Neural cell (in vitro differentiated cells): ENCODE data around the gene B4GALT1. TPM values are rescaled to one million over a fixed set of nuclear protein-coding genes. Genes with fewer than 3 reads are reported as not detected.

Source experiments
- H2AFZ ChIP-seq: fragments of 200-600, 300-800 bp; sonication (generic), shearing (Covaris generic); 2 replicates; pipeline ENCODE4 v1.6.0; 2014; ENCODE audit warnings: low read depth, mild to moderate bottlenecking, antibody characterized with exemption, low read length, moderate library complexity
- H3F3A ChIP-seq: fragments of 200-600 bp; shearing (Covaris generic); 2 replicates; pipeline ENCODE4 v1.6.1; 2016; ENCODE audit warnings: mild to moderate bottlenecking, moderate library complexity, mixed read lengths, antibody characterized with exemption, low read length; ENCODE audit not compliant: insufficient read depth, poor library complexity, severe bottlenecking
- H3K27ac ChIP-seq: fragments of 200-600, 300-800 bp; sonication (generic), shearing (Covaris generic); 2 replicates; pipeline ENCODE4 v1.5.1; 2014; ENCODE audit warnings: mild to moderate bottlenecking, low read length, moderate library complexity
- H3K27me3 ChIP-seq: fragments of 300-800, 200-600 bp; sonication (generic), shearing (Covaris generic); 2 replicates; pipeline ENCODE4 v1.6.0; 2014; ENCODE audit warnings: mild to moderate bottlenecking, low read depth, low read length, moderate library complexity; ENCODE audit not compliant: insufficient read depth
- H3K36me3 ChIP-seq: fragments of 300-800, 200-600 bp; sonication (generic), shearing (Covaris generic); 2 replicates; pipeline ENCODE4 v1.5.1; 2014; ENCODE audit warnings: mild to moderate bottlenecking, antibody characterized with exemption, low read length, moderate library complexity; ENCODE audit not compliant: insufficient read depth
- H3K4me2 ChIP-seq: fragments of 300-800, 200-600 bp; sonication (generic), shearing (Covaris generic); 2 replicates; pipeline ENCODE4 v1.6.0; 2014; ENCODE audit warnings: mild to moderate bottlenecking, low read length
- H3K4me3 ChIP-seq: fragments of 300-800, 200-600 bp; sonication (generic), shearing (Covaris generic); 2 replicates; pipeline ENCODE4 v1.5.1; 2014; ENCODE audit warnings: mild to moderate bottlenecking, low read length, moderate library complexity
- H3K79me2 ChIP-seq: fragments of 200-600 bp; shearing (Covaris generic); replicated peaks from 2 replicates; pipeline ENCODE4 v1.6.0; 2014; ENCODE audit warnings: mild to moderate bottlenecking, low read length, moderate library complexity; ENCODE audit not compliant: insufficient read depth
- H3K9ac ChIP-seq: fragments of 300-800, 200-600 bp; sonication (generic), shearing (Covaris generic); 2 replicates; pipeline ENCODE4 v1.6.1; 2016; ENCODE audit warnings: mild to moderate bottlenecking, low read length, mixed read lengths
- H3K9me2 ChIP-seq: fragments of 200-600 bp; shearing (Covaris generic); 2 replicates; pipeline ENCODE4 v1.6.1; 2016; ENCODE audit warnings: mild to moderate bottlenecking, low read length, mixed read lengths; ENCODE audit not compliant: insufficient read depth
- H3K9me3 ChIP-seq: fragments of 200-600, 300-800 bp; sonication (generic), shearing (Covaris generic); 2 replicates; pipeline ENCODE4 v1.6.1; 2016; ENCODE audit warnings: mild to moderate bottlenecking, mixed run types, low read length, moderate library complexity, mixed read lengths
- H4K20me1 ChIP-seq: fragments of 200-600 bp; shearing (Covaris generic); 2 replicates; pipeline ENCODE4 v1.6.1; 2016; ENCODE audit warnings: mild to moderate bottlenecking, mixed run types; ENCODE audit not compliant: insufficient read depth
- CTCF ChIP-seq: fragments of 450-650 bp; IDR thresholded peaks from 2 replicates; pipeline ENCODE4 v1.5.1; 2014; ENCODE audit warnings: antibody characterized with exemption, mild to moderate bottlenecking, moderate library complexity; ENCODE audit not compliant: poor library complexity, severe bottlenecking
- EP300 ChIP-seq: fragments of 450-650 bp; conservative IDR thresholded peaks from 2 replicates; pipeline ENCODE4 v1.6.1; 2014; ENCODE audit warnings: antibody characterized with exemption, mild to moderate bottlenecking, moderate library complexity; ENCODE audit not compliant: poor library complexity, severe bottlenecking
- EZH2 ChIP-seq: fragments of 200-600, 300-800 bp; shearing (Covaris generic), sonication (generic); IDR thresholded peaks from 2 replicates; pipeline ENCODE4 v1.6.1; 2014; ENCODE audit warnings: antibody characterized with exemption, low read length, borderline replicate concordance, mild to moderate bottlenecking; ENCODE audit not compliant: insufficient read depth, poor library complexity, severe bottlenecking
- MXI1 ChIP-seq: fragments of 450-650 bp; conservative IDR thresholded peaks from 2 replicates; pipeline ENCODE4 v1.6.1; 2014; ENCODE audit warnings: antibody characterized with exemption, mild to moderate bottlenecking; ENCODE audit not compliant: poor library complexity, severe bottlenecking
- POLR2AphosphoS5 ChIP-seq: IDR thresholded peaks from 2 replicates; pipeline ENCODE4 v1.6.1; 2012
- RAD21 ChIP-seq: fragments of 450-650 bp; conservative IDR thresholded peaks from 2 replicates; pipeline ENCODE4 v1.6.1; 2014; ENCODE audit warnings: antibody characterized with exemption, mild to moderate bottlenecking, moderate library complexity
- REST ChIP-seq: IDR thresholded peaks from 2 replicates; pipeline ENCODE4 v1.6.1; 2012; ENCODE audit warnings: borderline replicate concordance
- SMC3 ChIP-seq: fragments of 450-650 bp; conservative IDR thresholded peaks from 2 replicates; pipeline ENCODE4 v1.6.1; 2014; ENCODE audit warnings: antibody characterized with exemption, mild to moderate bottlenecking, moderate library complexity; ENCODE audit not compliant: poor library complexity
- TAF1 ChIP-seq: IDR thresholded peaks from 2 replicates; pipeline ENCODE4 v1.6.1; 2012; ENCODE audit warnings: low read depth
- polyA plus RNA-seq: library from polyadenylated mRNA; depleted of rRNA; stranded (reverse); fragments of >200 nt; gene quantifications from 2 replicates; pipeline ENCODE4 v1.2.3, GENCODE V29; 2014

The B4GALT1 gene
- polyA plus RNA-seq, 1 donor from 2014 or later: 0.41 TPM

GRCh38 chr9:33196736-33197135 is 29.6 kb upstream of the B4GALT1 start:
- no peaks in the 10 kb centered on the region for H3F3A ChIP-seq
- no peaks in the 10 kb centered on the region for H4K20me1 ChIP-seq
- no peak overlapping the region for H2AFZ ChIP-seq
- H3K27me3 ChIP-seq: no peaks in the 10 kb centered on the region
- H3K79me2 ChIP-seq: no peaks in the 10 kb centered on the region
- H3K36me3 ChIP-seq: no peaks in the 10 kb centered on the region
- TF ChIP-seq SMC3: no peak
- TF ChIP-seq MXI1: no peak
- TF ChIP-seq TAF1: no peak
- TF ChIP-seq RAD21: no peak
- no peak for TF ChIP-seq CTCF
- no peak for TF ChIP-seq POLR2AphosphoS5
- no peak for TF ChIP-seq REST
- no peak for TF ChIP-seq EP300
- no peak for TF ChIP-seq EZH2
- no peaks in the 10 kb centered on the region for H3K9me2 ChIP-seq
- H3K9me3 ChIP-seq: no peaks in the 10 kb centered on the region
- H3K4me3 ChIP-seq: no peak overlapping the region
- H3K4me2 ChIP-seq: no peak overlapping the region
- H3K27ac ChIP-seq: no peak overlapping the region
- H3K9ac ChIP-seq: no peak overlapping the region

DNA sequence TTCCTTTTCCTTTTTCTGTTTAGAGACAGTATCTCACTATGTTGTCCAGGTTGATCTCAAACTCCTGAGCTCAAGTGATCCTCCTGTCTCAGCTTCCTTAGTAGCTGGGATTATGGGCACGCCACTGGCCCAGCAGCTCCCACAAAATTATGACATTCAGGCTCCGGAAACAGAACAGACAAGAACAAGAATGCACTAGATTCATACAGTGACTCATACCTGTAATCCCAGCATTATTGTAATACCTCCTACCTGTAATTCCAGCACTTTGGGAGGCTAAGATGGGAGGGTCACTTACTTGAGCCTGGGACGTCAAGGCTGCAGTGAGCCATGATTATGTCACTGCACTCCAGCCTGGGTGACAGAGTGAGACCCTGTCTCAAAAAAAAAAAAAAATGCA is 26.7 kb upstream of the B4GALT1 start:
- Histone ChIP-seq H3K79me2 (no peaks in the 10 kb centered on the region), H3K36me3 (no peaks in the 10 kb centered on the region), H4K20me1 (no peaks in the 10 kb centered on the region), H3K4me2 (no peak overlapping the region), H3K9me3 (no peaks in the 10 kb centered on the region), H3K4me3 (no peak overlapping the region), H3K9ac (no peak overlapping the region), H3F3A (no peaks in the 10 kb centered on the region), H3K27ac (no peak overlapping the region), H3K9me2 (no peaks in the 10 kb centered on the region), H2AFZ (no peak overlapping the region), H3K27me3 (no peaks in the 10 kb centered on the region)
- TF ChIP-seq REST (no peak), CTCF (no peak), TAF1 (no peak), EP300 (no peak), RAD21 (no peak)
